Upper lobe of left lung (tissue), 4 donors: ENCODE data around the gene PTGR3.

Source experiments
- CTCF ChIP-seq, 6 experiments: fragments of 450-650 bp in 4 of 6; fragments of 200-600 bp in 2 of 6; sonication (generic) in 2 of 6; IDR thresholded peaks; one replicate each; pipeline ENCODE4 v1.5.1; 2016 to 2019; ENCODE audit warnings: antibody characterized with exemption in 6 of 6
- POLR2A ChIP-seq, 4 donors: fragments of 450-650 bp; IDR thresholded peaks; one replicate each; pipeline ENCODE4 v1.5.1; 2016 to 2017; ENCODE audit warnings: antibody characterized with exemption in 4 of 4, mild to moderate bottlenecking in 2 of 4
- POLR2AphosphoS5 ChIP-seq, 2 donors: sonication (generic); formaldehyde crosslinking; IDR thresholded peaks; one replicate each; pipeline ENCODE4 v1.5.1; 2017; ENCODE audit warnings: antibody characterized with exemption in 2 of 2

DNA sequence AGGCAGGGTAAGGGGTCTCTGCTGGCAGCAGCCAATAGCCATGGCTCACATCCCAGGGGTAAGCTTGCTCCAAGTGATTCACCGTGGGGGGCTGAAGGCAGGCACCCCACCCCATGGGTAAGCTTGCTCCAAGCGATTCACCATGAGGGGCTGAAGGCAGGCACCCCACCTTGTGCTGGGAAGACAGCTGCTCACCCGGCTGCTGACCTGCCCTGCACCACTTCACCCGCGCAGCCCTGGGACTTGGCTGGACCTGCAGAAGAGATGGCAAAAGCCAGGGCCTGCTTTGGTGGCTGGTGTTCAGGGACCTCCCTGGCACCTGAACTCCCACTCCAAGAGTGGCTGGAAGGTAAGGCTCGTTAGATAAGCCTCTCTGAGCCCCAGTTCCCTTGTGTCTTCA is 19.2 kb downstream of the PTGR3 start:
- no peak for TF ChIP-seq CTCF (IDR thresholded peaks at IDR 0.05)
- no peak for TF ChIP-seq POLR2A (IDR thresholded peaks at IDR 0.05)
- no peak for TF ChIP-seq POLR2AphosphoS5 (IDR thresholded peaks at IDR 0.05)
